ENCODE results near the gene BLOC1S1. TPM values are rescaled to one million over a fixed set of nuclear protein-coding genes. Genes with fewer than 3 reads are reported as not detected.

The BLOC1S1 gene
- total and polyA plus RNA-seq, 7 donors = 127 to 260 (median 185) TPM

DNA sequence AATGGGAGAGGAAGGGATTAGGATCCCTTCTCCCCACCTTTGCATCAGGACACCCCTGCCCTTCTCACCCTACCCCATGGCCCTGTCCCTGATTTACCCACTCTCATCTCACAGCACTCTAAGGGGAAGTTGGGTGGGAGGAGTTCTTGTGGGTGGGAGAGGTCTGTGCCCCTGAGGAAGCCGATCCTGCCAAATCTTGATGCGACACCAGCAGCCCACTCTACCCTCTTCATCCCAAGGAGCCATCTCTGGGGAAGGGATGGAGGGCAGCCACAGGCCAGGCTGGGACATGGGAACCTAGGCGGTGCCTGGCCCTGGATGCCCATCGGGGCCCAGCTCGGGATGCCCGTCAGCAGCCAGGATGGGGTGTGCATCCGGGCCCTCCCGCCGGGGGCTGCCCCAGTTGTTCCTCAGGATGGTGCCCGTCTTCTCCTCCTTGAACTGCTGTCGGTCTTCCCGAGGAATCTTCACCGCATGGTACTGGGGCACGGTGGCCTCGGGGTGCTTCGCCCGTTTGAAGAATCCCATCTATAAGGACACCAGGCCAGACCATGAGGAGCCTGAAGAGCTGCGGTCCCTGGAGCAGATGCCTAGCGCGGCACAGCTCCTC, 31.0 kb upstream of the BLOC1S1 start:
- Histone ChIP-seq H3K27me3 (ENCODE audit: insufficient read depth in 3 of 3, low read length in 2 of 3) (no peaks in the 10 kb centered on the region), H3K36me3 (ENCODE audit: insufficient read depth in 1 of 2, low read depth in 1 of 2) (peaks cover 0 to 54% of the 10 kb centered on the region in 2 donors), H3K4me1 (peaks cover 13% of the 10 kb centered on the region), H3K9me3 (no peaks in the 10 kb centered on the region), H3K4me3 (no peak overlapping the region), H3K27ac (peak overlapping the region; percentile 18)
- TF ChIP-seq, protein P1, sequence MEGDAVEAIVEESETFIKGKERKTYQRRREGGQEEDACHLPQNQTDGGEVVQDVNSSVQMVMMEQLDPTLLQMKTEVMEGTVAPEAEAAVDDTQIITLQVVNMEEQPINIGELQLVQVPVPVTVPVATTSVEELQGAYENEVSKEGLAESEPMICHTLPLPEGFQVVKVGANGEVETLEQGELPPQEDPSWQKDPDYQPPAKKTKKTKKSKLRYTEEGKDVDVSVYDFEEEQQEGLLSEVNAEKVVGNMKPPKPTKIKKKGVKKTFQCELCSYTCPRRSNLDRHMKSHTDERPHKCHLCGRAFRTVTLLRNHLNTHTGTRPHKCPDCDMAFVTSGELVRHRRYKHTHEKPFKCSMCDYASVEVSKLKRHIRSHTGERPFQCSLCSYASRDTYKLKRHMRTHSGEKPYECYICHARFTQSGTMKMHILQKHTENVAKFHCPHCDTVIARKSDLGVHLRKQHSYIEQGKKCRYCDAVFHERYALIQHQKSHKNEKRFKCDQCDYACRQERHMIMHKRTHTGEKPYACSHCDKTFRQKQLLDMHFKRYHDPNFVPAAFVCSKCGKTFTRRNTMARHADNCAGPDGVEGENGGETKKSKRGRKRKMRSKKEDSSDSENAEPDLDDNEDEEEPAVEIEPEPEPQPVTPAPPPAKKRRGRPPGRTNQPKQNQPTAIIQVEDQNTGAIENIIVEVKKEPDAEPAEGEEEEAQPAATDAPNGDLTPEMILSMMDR (IDR thresholded peaks at IDR 0.05) = no peak
- intact Hi-C loops (cut with DNase I) = loop anchor here (2.0 to 5.0 kb wide), 2 partner anchors 16 to 32 kb away; partner anchors contain the start of gene BLOC1S1 (in 1 of the 2)
- no peak for DNase-seq
- 81 to 87% (median 87%) methylated on average over 20 of the region's 20 CpGs for WGBS, 3 donors
- no peak for ATAC-seq

DNA sequence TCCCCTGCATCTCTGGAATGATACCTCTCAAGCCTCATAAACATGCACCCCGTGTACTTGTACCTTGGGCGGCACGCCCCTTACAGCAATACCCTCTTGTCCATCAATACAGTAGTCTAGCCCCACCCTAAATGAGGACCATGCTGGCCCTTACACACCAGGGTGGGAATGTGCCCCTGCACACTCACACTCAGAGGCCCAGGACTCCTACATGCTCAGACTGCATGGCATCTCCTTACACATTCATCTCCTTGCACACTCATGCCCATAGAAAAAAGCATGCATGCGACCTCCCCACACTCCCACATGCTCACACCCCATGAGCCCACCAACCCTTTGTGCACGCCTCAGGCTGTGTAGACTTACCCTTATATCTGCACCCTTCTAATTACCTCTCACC, 30.2 kb upstream of the BLOC1S1 start:
- TF ChIP-seq, protein P1 (IDR thresholded peaks at IDR 0.05) = no peak
- Histone ChIP-seq H3K27ac (no peak overlapping the region), H3K9me3 (no peaks in the 10 kb centered on the region), H3K27me3 (ENCODE audit: insufficient read depth in 3 of 3, low read length in 2 of 3) (no peaks in the 10 kb centered on the region), H3K4me1 (peaks cover 13% of the 10 kb centered on the region), H3K36me3 (ENCODE audit: insufficient read depth in 1 of 2, low read depth in 1 of 2) (peaks cover 0 to 54% of the 10 kb centered on the region in 2 donors), H3K4me3 (no peak overlapping the region)
- intact Hi-C loops (cut with DNase I) = loop anchor here in 1 of 2 donors (2.0 kb wide), 1 partner anchor 15 kb away; no protein-coding TSS in a partner anchor
- ATAC-seq (no peak), DNase-seq (no peak)
- 86 to 88% (median 87%) methylated on average over 5 of the region's 5 CpGs for WGBS, 3 donors

- TF ChIP-seq, protein P1 (IDR thresholded peaks at IDR 0.05) = no peak
- Histone ChIP-seq H3K27me3 (ENCODE audit: insufficient read depth in 3 of 3, low read length in 2 of 3) (no peaks in the 10 kb centered on the region), H3K4me1 (peaks cover 13% of the 10 kb centered on the region), H3K27ac (no peak overlapping the region), H3K9me3 (no peaks in the 10 kb centered on the region), H3K4me3 (no peak overlapping the region), H3K36me3 (ENCODE audit: insufficient read depth in 1 of 2, low read depth in 1 of 2) (peaks cover 0 to 62% of the 10 kb centered on the region in 2 donors)
- DNase-seq = no peak
- intact Hi-C loops (cut with DNase I) = no loop called here
- WGBS, 3 donors = 71 to 85% (median 74%) methylated on average over 9 of the region's 9 CpGs
- ATAC-seq = peak; percentile 25 to 57 (median 40)
Measured at GRCh38 chr12:55686366-55687010, 29.4 kb upstream of the BLOC1S1 start.

GRCh38 chr12:55687746-55688145, 28.1 kb upstream of the BLOC1S1 start:
- intact Hi-C loops (cut with DNase I) = no loop called here
- DNase-seq (no peak), ATAC-seq (no peak)
- no peaks in the 10 kb centered on the region for H3K9me3 ChIP-seq
- peaks cover 0 to 74% of the 10 kb centered on the region in 2 donors for H3K36me3 ChIP-seq (ENCODE audit: insufficient read depth in 1 of 2, low read depth in 1 of 2)
- H3K27ac ChIP-seq = no peak overlapping the region
- peaks cover 9% of the 10 kb centered on the region for H3K4me1 ChIP-seq
- no peaks in the 10 kb centered on the region for H3K27me3 ChIP-seq (ENCODE audit: insufficient read depth in 3 of 3, low read length in 2 of 3)
- no peak overlapping the region for H3K4me3 ChIP-seq
- TF ChIP-seq, protein P1 (IDR thresholded peaks at IDR 0.05) = no peak

Data from psoas muscle (tissue), 8 donors.